22Rv1 (cell line): ENCODE results near the gene MAML3.

ENCODE experiments used
- H3K27ac ChIP-seq: fragments of 450-650 bp; 2 replicates; pipeline ENCODE4 v1.5.1; 2017
- ZFX ChIP-seq: fragments of 450-650 bp; IDR thresholded peaks from 2 replicates; pipeline ENCODE4 v1.6.1; 2017; ENCODE audit warnings: antibody characterized with exemption, borderline replicate concordance
- TF ChIP-seq, protein P1 (sequence below): fragments of 450-650 bp; IDR thresholded peaks from 2 replicates; pipeline ENCODE4 v1.5.1; 2017; ENCODE audit warnings: mild to moderate bottlenecking

Gene MAML3

DNA sequence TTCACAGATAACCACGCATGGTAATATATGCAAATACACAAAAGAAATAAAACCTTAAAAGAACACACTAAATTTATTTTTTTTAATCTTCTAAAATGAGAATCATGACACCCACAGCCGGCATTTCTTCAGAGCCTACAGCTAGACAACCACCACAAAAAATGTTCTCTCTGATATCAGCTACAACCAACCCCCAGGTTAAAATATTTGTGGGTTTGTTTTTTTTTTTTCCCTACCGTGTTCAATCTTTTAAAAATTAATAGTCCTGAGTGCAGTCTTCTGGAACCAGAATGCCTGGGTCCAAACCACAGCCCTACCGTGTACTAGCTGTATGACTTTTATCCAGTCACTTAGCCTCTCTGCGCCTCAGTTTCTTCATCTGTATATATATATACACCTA lies 36.0 kb downstream of the MAML3 start:
- H3K27ac ChIP-seq, result no peak overlapping the region
- TF ChIP-seq, protein P1, sequence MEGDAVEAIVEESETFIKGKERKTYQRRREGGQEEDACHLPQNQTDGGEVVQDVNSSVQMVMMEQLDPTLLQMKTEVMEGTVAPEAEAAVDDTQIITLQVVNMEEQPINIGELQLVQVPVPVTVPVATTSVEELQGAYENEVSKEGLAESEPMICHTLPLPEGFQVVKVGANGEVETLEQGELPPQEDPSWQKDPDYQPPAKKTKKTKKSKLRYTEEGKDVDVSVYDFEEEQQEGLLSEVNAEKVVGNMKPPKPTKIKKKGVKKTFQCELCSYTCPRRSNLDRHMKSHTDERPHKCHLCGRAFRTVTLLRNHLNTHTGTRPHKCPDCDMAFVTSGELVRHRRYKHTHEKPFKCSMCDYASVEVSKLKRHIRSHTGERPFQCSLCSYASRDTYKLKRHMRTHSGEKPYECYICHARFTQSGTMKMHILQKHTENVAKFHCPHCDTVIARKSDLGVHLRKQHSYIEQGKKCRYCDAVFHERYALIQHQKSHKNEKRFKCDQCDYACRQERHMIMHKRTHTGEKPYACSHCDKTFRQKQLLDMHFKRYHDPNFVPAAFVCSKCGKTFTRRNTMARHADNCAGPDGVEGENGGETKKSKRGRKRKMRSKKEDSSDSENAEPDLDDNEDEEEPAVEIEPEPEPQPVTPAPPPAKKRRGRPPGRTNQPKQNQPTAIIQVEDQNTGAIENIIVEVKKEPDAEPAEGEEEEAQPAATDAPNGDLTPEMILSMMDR, result no peak
- no peak for TF ChIP-seq ZFX

DNA sequence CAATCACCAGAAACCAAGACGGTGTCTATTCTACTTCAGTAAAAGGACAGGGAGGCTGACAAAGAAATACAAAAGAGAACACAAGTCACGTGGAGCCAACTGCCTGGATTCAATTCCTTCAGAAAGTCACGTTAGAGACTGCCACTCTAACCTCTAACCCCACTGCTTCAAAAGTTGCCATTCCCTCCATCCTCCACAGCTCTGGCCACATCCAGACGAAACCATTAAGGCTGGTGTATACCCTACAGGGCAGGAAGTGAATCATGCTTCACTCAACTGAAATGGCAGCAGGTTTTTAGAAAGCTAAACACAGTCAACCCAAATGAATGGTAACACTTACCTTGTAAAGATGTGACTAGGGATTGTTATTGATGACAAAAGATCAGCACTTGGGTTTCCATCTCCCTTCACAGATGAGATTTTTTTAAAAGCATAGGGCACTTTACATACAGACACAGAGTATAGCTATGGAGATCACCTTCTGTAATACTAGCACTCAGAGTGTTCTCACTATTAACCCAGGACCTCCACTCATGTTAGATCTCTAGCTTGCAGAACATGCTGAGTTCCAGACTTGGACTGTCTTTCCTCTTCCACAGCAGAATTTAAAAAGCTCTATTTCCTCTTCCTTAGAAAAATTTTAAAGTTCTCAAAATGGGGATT lies 37.4 kb downstream of the MAML3 start:
- no peak for TF ChIP-seq ZFX
- TF ChIP-seq, protein P1, result no peak
- H3K27ac ChIP-seq, result no peak overlapping the region

DNA sequence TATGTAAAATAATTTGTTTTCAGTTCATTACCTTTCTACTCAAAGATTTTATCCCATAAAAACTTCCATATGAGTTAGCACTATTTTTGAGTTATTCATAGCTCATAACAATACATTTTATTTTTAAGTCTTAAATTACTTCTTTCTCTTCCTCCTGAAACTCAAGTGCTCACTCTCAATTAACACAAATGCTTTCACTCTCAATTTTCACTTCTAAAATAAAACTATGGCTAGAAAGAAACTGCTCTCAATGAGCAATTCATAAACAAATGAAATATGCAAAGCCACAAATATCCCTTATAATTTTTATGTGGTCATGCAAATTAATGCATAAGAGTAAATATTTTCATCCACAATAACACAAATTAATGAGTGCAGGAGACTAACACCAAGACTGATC lies 38.8 kb downstream of the MAML3 start:
- no peak overlapping the region for H3K27ac ChIP-seq
- TF ChIP-seq, protein P1, result no peak
- no peak for TF ChIP-seq ZFX

DNA sequence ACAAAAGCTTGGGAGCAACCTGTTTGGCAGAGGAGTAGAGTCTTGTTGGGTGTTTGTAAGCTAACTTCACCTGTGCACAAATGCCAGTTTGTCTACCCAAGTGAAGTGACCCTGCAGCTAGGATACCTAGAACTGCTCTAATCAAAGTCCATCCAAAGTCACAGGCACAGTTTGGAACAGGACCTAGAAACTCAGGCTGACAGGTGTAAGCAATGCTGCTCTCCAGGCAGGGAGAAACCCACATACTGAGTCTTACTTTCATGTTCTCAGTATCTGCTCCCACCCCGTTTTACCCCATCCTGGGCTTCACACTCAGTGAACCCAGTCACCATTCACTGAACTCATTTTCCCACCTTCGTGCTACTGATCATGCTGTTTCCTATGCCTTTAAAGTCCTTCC lies 40.3 kb downstream of the MAML3 start:
- TF ChIP-seq, protein P1, result no peak
- TF ChIP-seq ZFX, result no peak
- no peak overlapping the region for H3K27ac ChIP-seq

DNA sequence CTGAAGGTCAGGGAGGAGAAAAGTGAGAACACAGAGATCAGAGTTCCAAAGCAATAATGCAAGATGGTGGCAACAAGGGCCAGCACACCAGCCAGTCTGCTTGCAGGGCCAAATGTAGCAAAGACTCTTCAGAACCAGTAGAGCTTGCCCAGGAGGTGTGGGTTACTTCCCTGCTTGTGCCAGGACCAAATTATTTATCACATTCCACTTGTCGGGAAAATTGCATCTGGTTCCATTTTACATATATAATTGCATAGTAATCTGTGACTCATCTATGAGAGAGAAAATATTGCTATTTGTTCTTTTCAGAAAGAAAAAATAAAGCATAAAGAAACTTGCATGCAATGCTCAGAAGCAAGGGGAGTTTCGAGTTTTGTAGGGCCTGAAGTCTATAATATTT lies 41.4 kb downstream of the MAML3 start:
- TF ChIP-seq, protein P1, result no peak
- no peak for TF ChIP-seq ZFX
- no peak overlapping the region for H3K27ac ChIP-seq

DNA sequence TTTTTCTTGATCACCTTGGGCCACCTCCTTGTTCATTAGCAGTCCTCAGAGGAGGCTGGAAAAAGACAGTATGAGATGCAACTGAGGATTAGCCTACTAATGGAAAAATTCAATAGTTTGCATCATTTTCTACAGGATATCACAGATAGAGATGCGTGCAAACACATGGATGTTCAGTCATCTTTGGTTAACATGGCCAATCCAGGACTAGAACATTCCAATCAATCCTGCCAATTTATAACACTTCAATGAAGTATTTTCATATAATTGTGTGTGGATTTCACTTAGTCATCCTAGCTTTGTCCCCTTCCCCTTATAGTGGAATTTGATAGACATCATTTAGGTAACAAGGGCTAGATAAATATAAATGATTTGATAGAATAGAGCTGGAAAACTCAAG lies 42.7 kb downstream of the MAML3 start:
- H3K27ac ChIP-seq, result no peak overlapping the region
- no peak for TF ChIP-seq ZFX
- TF ChIP-seq, protein P1, result no peak

DNA sequence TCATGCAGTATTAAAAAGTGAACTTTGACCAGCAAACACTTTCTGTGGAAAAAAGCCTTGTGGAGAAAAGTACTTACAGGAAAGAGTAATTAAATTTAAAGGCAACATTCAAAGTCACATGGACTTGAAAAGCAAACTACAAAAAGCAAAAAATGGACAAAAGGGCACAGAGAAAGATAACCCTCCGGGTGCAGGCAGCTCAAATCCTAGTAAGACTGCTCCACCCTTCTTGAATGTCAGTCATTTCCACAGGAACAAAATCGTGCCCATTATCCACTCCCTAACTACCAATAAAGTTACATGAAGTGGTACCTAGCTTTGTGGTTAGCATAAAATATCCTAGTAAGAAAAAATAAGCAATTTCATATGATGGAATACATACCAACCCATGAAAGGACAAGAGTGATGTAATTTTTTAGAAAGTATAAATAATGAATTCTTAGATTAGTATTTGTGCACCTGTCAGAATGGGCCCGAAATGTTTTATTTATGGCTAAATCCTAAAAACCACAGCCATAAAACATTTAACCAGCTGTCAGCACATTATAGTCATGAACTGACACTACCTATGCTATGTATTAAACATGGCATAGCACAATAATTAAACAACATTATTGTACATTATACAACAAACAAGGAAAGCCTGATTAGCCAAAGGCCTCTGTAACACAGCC lies 43.3 kb downstream of the MAML3 start:
- TF ChIP-seq, protein P1, result no peak
- no peak for TF ChIP-seq ZFX
- no peak overlapping the region for H3K27ac ChIP-seq
